GM19468 (cell line): ENCODE results near the gene RAB34.
"Not testable (repeated sequence)": the region's sequence is repeated elsewhere in the genome, so short reads cannot be mapped to it uniquely, and the experiment has no call there.

Experiments
- ATAC-seq: cut with Tn5 transposase; IDR thresholded peaks from one replicate; pipeline ENCODE4 v1.9.1; 2021; ENCODE audit warnings: mild to moderate bottlenecking, moderate library complexity, moderate number of reproducible peaks; ENCODE audit not compliant: unreplicated experiment; ENCODE audit errors: extremely low read depth

The RAB34 gene

DNA sequence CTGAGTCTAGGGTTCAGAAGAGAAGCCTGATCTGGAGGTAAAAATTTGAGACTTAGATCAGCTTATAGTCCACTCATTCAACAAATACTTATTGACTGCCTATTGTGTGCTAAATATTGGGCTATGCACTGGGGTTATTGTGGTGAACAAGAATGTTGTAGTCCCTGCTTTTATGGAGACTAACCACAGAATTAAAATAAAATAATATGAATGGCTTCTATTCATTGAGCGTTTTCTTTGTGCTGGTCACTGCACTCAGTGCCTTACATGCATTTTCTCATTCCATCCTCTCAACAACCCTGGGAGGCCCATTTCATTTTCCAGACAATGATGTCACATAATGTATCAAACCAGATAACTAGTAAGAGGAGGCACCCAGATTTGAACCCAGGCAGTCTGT lies 15.7 kb upstream of the RAB34 start:
- no peak for ATAC-seq

GRCh38 chr17:28729950-28730330 lies 12.3 kb upstream of the RAB34 start:
- no peak for ATAC-seq

DNA sequence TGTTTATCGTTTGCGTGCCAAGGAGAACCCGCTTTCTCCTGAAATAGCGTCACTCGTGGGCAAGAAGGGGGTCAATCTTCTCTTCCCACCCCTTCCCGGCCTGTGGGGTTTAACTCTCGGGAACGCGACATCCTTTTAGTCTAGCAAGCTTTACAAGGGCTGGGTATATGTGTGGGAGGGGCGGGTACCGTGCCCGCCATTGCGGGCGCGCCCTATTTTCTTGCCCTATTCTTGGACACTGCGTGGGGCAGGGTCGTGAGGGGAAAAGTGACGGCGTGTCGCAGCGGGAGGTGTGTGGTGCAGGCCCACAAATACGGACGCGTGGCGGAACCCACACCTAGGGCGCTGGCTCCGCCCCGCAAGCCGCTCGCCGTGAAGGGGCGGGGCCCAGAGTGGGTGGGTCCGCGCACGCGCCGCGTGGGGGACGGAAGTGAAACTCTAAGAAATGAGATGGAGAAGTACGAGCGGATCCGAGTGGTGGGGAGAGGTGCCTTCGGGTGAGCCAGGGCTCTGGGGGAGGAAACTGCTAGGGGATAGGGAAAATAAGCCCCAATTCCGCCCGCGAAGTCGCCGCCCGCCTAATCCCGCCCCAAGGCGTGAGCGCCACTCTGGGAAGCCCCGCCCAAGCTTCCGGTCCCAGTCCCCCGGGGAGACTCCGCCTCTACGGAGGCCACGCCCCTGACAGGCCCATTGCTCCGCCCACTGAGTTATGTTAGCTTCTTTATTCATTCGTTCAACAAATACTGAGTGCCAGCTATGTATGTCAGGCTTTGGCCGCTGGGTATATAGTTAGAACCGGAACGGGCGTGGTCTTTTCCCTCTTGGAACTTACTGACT lies 10.9 kb upstream of the RAB34 start, which contains the start of gene NEK8:
Gene NEK8 (plus strand): TSS at position 425 of the 837 bp plus-strand sequence. CDS start 26 bp downstream, at position 451.
- ATAC-seq: peak; percentile 21

GRCh38 chr17:28726627-28727491 lies 9.2 kb upstream of the RAB34 start:
- peak; percentile 22 for ATAC-seq

- ATAC-seq: no peak
Measured at GRCh38 chr17:28726226-28726626, 8.6 kb upstream of the RAB34 start, which contains the start of gene TLCD1. Gene TLCD1, minus strand, starts transcription at chr17:28726233. Its CDS starts 136 bp downstream, at chr17:28726097.

- ATAC-seq: no peak
Measured at GRCh38 chr17:28725660-28726225, 8.1 kb upstream of the RAB34 start.

DNA sequence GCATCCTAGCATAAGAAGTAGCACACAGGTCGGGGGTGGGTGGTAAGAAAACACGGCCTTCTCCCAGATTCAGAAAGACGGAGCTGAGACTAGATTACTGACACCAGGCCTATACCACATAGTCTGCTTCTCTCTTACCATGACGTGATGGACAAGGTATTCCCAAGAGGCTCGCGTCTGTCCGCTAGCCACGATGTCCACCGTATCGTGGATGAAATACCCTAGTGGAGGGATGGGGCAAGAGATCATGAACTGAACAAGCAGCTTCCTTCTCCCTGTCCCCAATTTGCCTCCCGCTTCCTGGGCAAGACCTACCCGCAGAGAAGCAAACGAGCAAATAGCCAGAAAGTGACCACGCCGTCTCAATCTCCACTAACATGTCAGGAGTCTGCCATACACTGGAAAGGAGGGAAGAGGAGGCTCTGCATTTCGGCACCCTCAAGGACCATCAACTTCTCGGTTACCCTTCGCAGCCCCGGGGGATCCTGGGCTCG lies 7.5 kb upstream of the RAB34 start:
- no peak for ATAC-seq

- no peak for ATAC-seq
Measured at GRCh38 chr17:28724500-28725165, 7.0 kb upstream of the RAB34 start.

DNA sequence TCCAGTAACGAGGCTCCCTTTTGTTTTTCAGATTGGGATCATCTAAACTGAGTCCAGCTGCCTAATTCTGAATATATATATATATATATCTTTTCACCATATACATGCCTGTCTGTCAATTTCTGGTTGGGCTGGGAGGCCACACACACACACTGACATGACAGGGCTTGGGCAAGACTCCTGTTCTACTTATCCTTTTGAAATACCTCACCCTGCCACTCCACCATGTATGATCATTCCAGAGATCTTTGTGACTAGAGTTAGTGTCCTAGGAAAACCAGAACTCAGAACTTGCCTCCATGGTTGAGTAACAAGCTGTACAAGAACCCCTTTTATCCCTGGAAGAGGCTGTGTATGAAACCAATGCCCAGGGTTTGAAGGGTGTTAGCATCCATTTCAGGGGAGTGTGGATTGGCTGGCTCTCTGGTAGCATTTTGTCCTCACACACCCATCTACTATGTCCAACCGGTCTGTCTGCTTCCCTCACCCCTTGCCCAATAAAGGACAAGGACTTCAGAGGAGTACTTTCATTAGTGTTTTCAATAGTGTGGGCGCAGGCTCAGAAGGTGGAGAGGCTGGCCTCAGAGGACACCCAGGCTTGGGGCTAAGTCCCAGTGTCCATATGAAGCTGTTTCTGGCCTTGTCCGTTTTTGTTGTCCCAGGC lies 6.3 kb upstream of the RAB34 start:
- ATAC-seq: not testable (repeated sequence)

- no peak for ATAC-seq
Measured at GRCh38 chr17:28723159-28723835, 5.6 kb upstream of the RAB34 start.

- ATAC-seq: no peak
Measured at GRCh38 chr17:28722417-28723158, 4.9 kb upstream of the RAB34 start.

DNA sequence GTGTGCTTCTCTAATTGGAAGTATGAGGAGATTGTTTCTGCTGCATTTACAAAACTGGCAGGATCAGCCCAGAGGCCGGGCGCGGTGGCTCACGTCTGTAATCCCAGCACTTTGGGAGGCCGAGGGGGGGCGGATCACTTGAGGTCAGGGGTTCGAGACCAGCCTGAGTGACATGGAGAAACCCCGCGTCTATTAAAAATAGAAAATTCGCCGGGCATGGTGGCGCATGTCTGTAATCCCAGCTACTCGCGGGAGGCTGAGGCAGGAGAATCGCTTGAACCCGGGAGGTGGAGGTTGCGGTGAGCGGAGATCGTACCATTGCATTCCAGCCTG lies 3.3 kb upstream of the RAB34 start:
- ATAC-seq: not testable (repeated sequence)

DNA sequence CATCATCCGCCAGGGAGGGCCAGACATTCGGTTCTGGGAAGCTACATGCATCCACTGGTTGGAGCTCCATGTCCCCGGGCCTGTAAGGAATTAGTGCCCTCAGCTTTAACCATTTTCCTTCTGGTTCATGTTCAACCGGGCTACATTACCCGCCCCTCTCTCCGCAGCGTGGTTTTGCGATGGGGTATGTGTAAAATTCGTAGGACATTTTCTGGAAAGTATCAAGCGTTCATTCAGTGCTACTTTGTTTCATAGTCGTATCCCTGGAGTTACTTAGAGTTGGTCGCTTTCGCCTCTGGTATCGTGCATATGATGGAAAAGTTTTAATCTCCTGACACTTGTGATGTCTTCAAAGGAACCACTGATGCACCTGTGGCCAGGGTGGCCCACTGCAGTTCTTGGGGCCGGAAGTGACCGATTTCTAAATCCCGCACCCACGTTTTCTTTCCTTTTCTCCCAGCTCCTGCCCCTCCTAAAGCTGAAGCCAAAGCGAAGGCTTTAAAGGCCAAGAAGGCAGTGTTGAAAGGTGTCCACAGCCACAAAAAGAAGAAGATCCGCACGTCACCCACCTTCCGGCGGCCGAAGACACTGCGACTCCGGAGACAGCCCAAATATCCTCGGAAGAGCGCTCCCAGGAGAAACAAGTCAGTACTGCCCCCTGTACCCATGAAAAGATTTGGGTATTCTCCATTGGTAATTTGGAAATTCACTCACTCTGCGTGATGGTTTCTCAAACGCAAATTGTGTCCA lies 2.8 kb upstream of the RAB34 start:
- no peak for ATAC-seq

GRCh38 chr17:28719021-28719433 lies 1.4 kb upstream of the RAB34 start:
- ATAC-seq: no peak

- ATAC-seq: no peak
Measured at GRCh38 chr17:28718333-28719020, 809 bp upstream of the RAB34 start.

- no peak for ATAC-seq
Measured at GRCh38 chr17:28716740-28717577, 709 bp downstream of the RAB34 start.
